B cell (primary cell): ENCODE results near the gene AMOTL1. TPM values are rescaled to one million over a fixed set of nuclear protein-coding genes. Genes with fewer than 3 reads are reported as not detected.

Source experiments
- ATAC-seq: fragments of 200-7000 bp; cut with Tn5 transposase; one replicate; pipeline ENCODE4 v1.10.0; 2021; ENCODE audit warnings: low read depth, mild to moderate bottlenecking, moderate number of reproducible peaks, moderate library complexity
- CTCF ChIA-PET: fragments of 350-600 bp; sonication (Branson Sonifier 250); formaldehyde crosslinking; loops from one replicate; lab custom pipeline; 2021; ENCODE audit warnings: antibody characterized with exemption, inconsistent platforms; lab: Charles Lee
- POLR2A ChIA-PET: fragments of 350-600 bp; sonication (Branson Sonifier 250); formaldehyde crosslinking; loops from one replicate; lab custom pipeline; 2021; ENCODE audit warnings: antibody characterized with exemption; lab: Charles Lee
- DNase-seq: peaks from one replicate; pipeline ENCODE4 v3.0.0; 2013
- H2AFZ ChIP-seq: 2 replicates; pipeline ENCODE4 v1.6.1; 2012; ENCODE audit warnings: mild to moderate bottlenecking, low read depth, low read length; ENCODE audit not compliant: insufficient read depth, poor library complexity, severe bottlenecking
- H3K27ac ChIP-seq, 2 donors: 1 replicate in 1 of 2; 2 replicates in 1 of 2; pipeline ENCODE4 v1.5.1; 2012 to 2013; ENCODE audit warnings: low read length in 2 of 2, mild to moderate bottlenecking in 2 of 2, moderate library complexity in 1 of 2
- H3K27me3 ChIP-seq, 4 experiments: fragments of 200-600 bp in 1 of 4; sonication (generic) in 1 of 4; replicated peaks in 1 of 4; 1 replicate in 2 of 4; 2 replicates in 2 of 4; pipeline versions ENCODE4 v1.6.1 to v1.7.0; 2013 to 2016; ENCODE audit warnings: low read length in 3 of 4, mild to moderate bottlenecking in 2 of 4, mixed read lengths in 1 of 4, moderate library complexity in 1 of 4; ENCODE audit not compliant: insufficient read depth in 4 of 4, control insufficient read depth in 3 of 4; ENCODE audit errors: control extremely low read depth in 1 of 4
- H3K36me3 ChIP-seq, 2 experiments: replicated peaks in 1 of 2; 1 replicate in 1 of 2; 2 replicates in 1 of 2; pipeline versions ENCODE4 v1.6.1 to v1.7.1; 2013; ENCODE audit warnings: low read length in 1 of 2; ENCODE audit not compliant: insufficient read depth in 2 of 2, control insufficient read depth in 1 of 2; ENCODE audit errors: control extremely low read depth in 1 of 2, extremely low read depth in 1 of 2
- H3K4me1 ChIP-seq, 2 donors: fragments of 200-600 bp in 1 of 2; sonication (generic) in 1 of 2; 1 replicate in 1 of 2; 2 replicates in 1 of 2; pipeline versions ENCODE4 v1.5.1 to v1.6.1; 2013 to 2017; ENCODE audit warnings: low read length in 2 of 2; ENCODE audit not compliant: control insufficient read depth in 2 of 2, insufficient read depth in 2 of 2
- H3K4me2 ChIP-seq: replicated peaks from 2 replicates; pipeline ENCODE3; 2012; ENCODE audit warnings: mild to moderate bottlenecking, low read depth, low read length; ENCODE audit not compliant: poor library complexity, severe bottlenecking
- H3K4me3 ChIP-seq, 5 experiments: fragments of 200-600 bp in 1 of 5; sonication (generic) in 1 of 5; 1 replicate in 3 of 5; 2 replicates in 2 of 5; pipeline versions ENCODE4 v1.5.1 to v1.7.0; 2011 to 2016; ENCODE audit warnings: low read length in 4 of 5, mild to moderate bottlenecking in 4 of 5, low read depth in 2 of 5, control low read depth in 1 of 5, moderate library complexity in 1 of 5; ENCODE audit not compliant: insufficient read depth in 1 of 5; ENCODE audit errors: control extremely low read depth in 1 of 5, extremely low read depth in 1 of 5
- H3K79me2 ChIP-seq: fragments of 200-600 bp; sonication (generic); one replicate; pipeline ENCODE4 v1.6.0; 2016; ENCODE audit warnings: low read length; ENCODE audit not compliant: control insufficient read depth, insufficient read depth
- H3K9ac ChIP-seq: fragments of 200-600 bp; sonication (generic); 2 replicates; pipeline ENCODE4 v1.6.1; 2017; ENCODE audit warnings: mild to moderate bottlenecking, low read length, moderate library complexity
- H3K9me3 ChIP-seq, 3 donors: one replicate each; pipeline versions ENCODE4 v1.6.1 to v1.7.1; 2013; ENCODE audit warnings: low read length in 2 of 3; ENCODE audit not compliant: control insufficient read depth in 2 of 3, insufficient read depth in 1 of 3; ENCODE audit errors: control extremely low read depth in 1 of 3
- H4K20me1 ChIP-seq: 2 replicates; pipeline ENCODE4 v1.6.0; 2012; ENCODE audit warnings: mild to moderate bottlenecking, low read length; ENCODE audit not compliant: insufficient read depth, control insufficient read depth, poor library complexity, severe bottlenecking
- H3K27ac Mint-ChIP-seq: one replicate; pipeline ENCODE4 v1.8.0; 2021; ENCODE audit warnings: mixed read lengths
- H3K27me3 Mint-ChIP-seq: one replicate; pipeline ENCODE4 v1.8.0; 2021; ENCODE audit warnings: mixed read lengths
- H3K4me1 Mint-ChIP-seq: one replicate; pipeline ENCODE4 v1.8.0; 2021; ENCODE audit warnings: mixed read lengths
- H3K4me3 Mint-ChIP-seq: one replicate; pipeline ENCODE4 v1.8.0; 2021; ENCODE audit warnings: mixed read lengths
- H3K9me3 Mint-ChIP-seq: one replicate; pipeline ENCODE4 v1.8.0; 2022; ENCODE audit warnings: mixed read lengths; ENCODE audit not compliant: insufficient read depth
- CTCF ChIP-seq: fragments of 200-600 bp; IDR thresholded peaks from one replicate; pipeline ENCODE4 v1.8.0; 2022; ENCODE audit warnings: antibody characterized with exemption, mild to moderate bottlenecking
- EZH2 ChIP-seq: IDR thresholded peaks from 2 replicates; pipeline ENCODE4 v1.6.1; 2012; ENCODE audit warnings: borderline replicate concordance, low read depth, mild to moderate bottlenecking, moderate library complexity, low read length; ENCODE audit not compliant: insufficient read depth, poor library complexity, severe bottlenecking
- WGBS: methylation state at CpG from one replicate; pipeline ENCODE4 v1.1.5; 2013; ENCODE audit warnings: missing lambda C conversion rate; ENCODE audit not compliant: insufficient coverage; 5-methylcytosine and 5-hydroxymethylcytosine counted together
- intact Hi-C: fragments of 100-400 bp; cut with micrococcal nuclease; formaldehyde crosslinking; loops from one replicate; pipeline ENCODE4 v1.10.0; 2022
- polyA plus RNA-seq: library from polyadenylated mRNA; depleted of rRNA; stranded (reverse); fragments of >200 nt; gene quantifications from 2 replicates; pipeline ENCODE4 v1.2.3, GENCODE V29; 2012
- total RNA-seq, 2 donors: library from RNA; stranded (reverse); fragments of 120-200 nt in 1 of 2; gene quantifications; 1 replicate in 1 of 2; 2 replicates in 1 of 2; pipeline versions ENCODE4 v1.2.3 to v1.2.4, GENCODE V29; 2013 to 2022

The AMOTL1 gene
- total and polyA plus RNA-seq, 2 donors (not counting 1 experiment from before 2014, with no cell fraction given) = 0.04 to 0.30 TPM

- WGBS = no CpG with 5 or more reads among the region's 2 CpGs
- CTCF ChIA-PET = no interaction called here
- no peak overlapping the region for H2AFZ ChIP-seq
- no peak overlapping the region for H3K27ac Mint-ChIP-seq
- POLR2A ChIA-PET = no interaction called here
- no peak overlapping the region for H3K4me3 Mint-ChIP-seq
- intact Hi-C loops = no loop called here
- no peak overlapping the region for H3K27ac ChIP-seq
- no peaks in the 10 kb centered on the region for H3K9me3 ChIP-seq
- no peaks in the 10 kb centered on the region for H3K27me3 ChIP-seq
- H4K20me1 ChIP-seq = no peaks in the 10 kb centered on the region
- H3K4me2 ChIP-seq = no peak overlapping the region
- DNase-seq (no peak), ATAC-seq (no peak)
- no peaks in the 10 kb centered on the region for H3K4me1 Mint-ChIP-seq
- no peak for TF ChIP-seq CTCF
- TF ChIP-seq EZH2 = no peak
- H3K9ac ChIP-seq = no peak overlapping the region
- H3K9me3 Mint-ChIP-seq = peaks cover 2% of the 10 kb centered on the region
- no peak overlapping the region for H3K4me3 ChIP-seq
- no peaks in the 10 kb centered on the region for H3K4me1 ChIP-seq
- H3K79me2 ChIP-seq = no peaks in the 10 kb centered on the region
- peaks cover 3% of the 10 kb centered on the region for H3K27me3 Mint-ChIP-seq
- no peaks in the 10 kb centered on the region for H3K36me3 ChIP-seq
Measured at GRCh38 chr11:94907226-94907625, 139.1 kb downstream of the AMOTL1 start.

GRCh38 chr11:94909371-94909820, 141.2 kb downstream of the AMOTL1 start:
- Mint-ChIP-seq H3K4me3 (no peak overlapping the region), H3K4me1 (no peaks in the 10 kb centered on the region), H3K27ac (no peak overlapping the region), H3K9me3 (peaks cover 2% of the 10 kb centered on the region), H3K27me3 (peaks cover 3% of the 10 kb centered on the region)
- POLR2A ChIA-PET = no interaction called here
- Histone ChIP-seq H3K4me2 (no peak overlapping the region), H4K20me1 (no peaks in the 10 kb centered on the region), H3K27me3 (no peaks in the 10 kb centered on the region), H3K4me1 (no peaks in the 10 kb centered on the region), H3K27ac (no peak overlapping the region), H3K36me3 (no peaks in the 10 kb centered on the region), H3K79me2 (no peaks in the 10 kb centered on the region), H3K9ac (no peak overlapping the region), H3K9me3 (no peaks in the 10 kb centered on the region), H2AFZ (no peak overlapping the region), H3K4me3 (no peak overlapping the region)
- WGBS = 88% methylated on average over 4 of the region's 4 CpGs
- intact Hi-C loops = no loop called here
- no peak for TF ChIP-seq CTCF
- no peak for TF ChIP-seq EZH2
- DNase-seq = no peak
- no peak for ATAC-seq
- CTCF ChIA-PET = no interaction called here
